Activated B cell treated with CpG ODN at 0.5 μM for 24 hours (primary cell): ENCODE measurements around the gene HES3. TPM values are rescaled to one million over a fixed set of nuclear protein-coding genes. Genes with fewer than 3 reads are reported as not detected.

Experiments used
- ATAC-seq: fragments of 200-7000 bp; cut with Tn5 transposase; one replicate; pipeline ENCODE4 v1.10.0; 2021; ENCODE audit warnings: low read depth, mild to moderate bottlenecking, moderate library complexity
- CTCF ChIA-PET: fragments of 350-600 bp; sonication (Branson Sonifier 250); formaldehyde crosslinking; loops from one replicate; lab custom pipeline; 2021; ENCODE audit warnings: antibody characterized with exemption; lab: Charles Lee
- POLR2A ChIA-PET: fragments of 350-600 bp; sonication (Branson Sonifier 250); formaldehyde crosslinking; loops from one replicate; lab custom pipeline; 2021; ENCODE audit warnings: antibody characterized with exemption; lab: Charles Lee
- DNase-seq: peaks from one replicate; pipeline ENCODE4 v3.0.0; 2022
- H3K27ac Mint-ChIP-seq: one replicate; pipeline ENCODE4 v1.8.0; 2020; ENCODE audit warnings: mixed read lengths
- H3K27me3 Mint-ChIP-seq: one replicate; pipeline ENCODE4 v1.8.0; 2021; ENCODE audit warnings: mixed read lengths
- H3K36me3 Mint-ChIP-seq: one replicate; pipeline ENCODE4 v1.8.0; 2021; ENCODE audit warnings: low read depth, mixed read lengths
- H3K4me1 Mint-ChIP-seq: one replicate; pipeline ENCODE4 v1.8.0; 2021; ENCODE audit warnings: mixed read lengths
- H3K4me3 Mint-ChIP-seq: one replicate; pipeline ENCODE4 v1.8.0; 2020; ENCODE audit warnings: mild to moderate bottlenecking, mixed read lengths
- H3K9me3 Mint-ChIP-seq: one replicate; pipeline ENCODE4 v1.8.0; 2020; ENCODE audit warnings: mixed read lengths
- intact Hi-C: fragments of 100-400 bp; cut with micrococcal nuclease; formaldehyde crosslinking; loops from one replicate; pipeline ENCODE4 v1.15.1; 2024
- total RNA-seq: library from RNA; stranded (reverse); gene quantifications from 2 replicates; pipeline ENCODE4 v1.2.3, GENCODE V29; 2022
- TF ChIP-seq, protein P1 (sequence below): fragments of 200-600 bp; IDR thresholded peaks from one replicate; pipeline ENCODE4 v1.8.0; 2022; ENCODE audit warnings: antibody characterized with exemption, mild to moderate bottlenecking

The HES3 gene
- total RNA-seq, 1 donor from 2014 or later: not detected

GRCh38 chr1:6225651-6226050 lies 18.3 kb upstream of the HES3 start:
- no peak overlapping the region for H3K4me3 Mint-ChIP-seq
- H3K36me3 Mint-ChIP-seq: peaks cover 62% of the 10 kb centered on the region
- ATAC-seq (no peak), DNase-seq (no peak)
- H3K9me3 Mint-ChIP-seq: no peaks in the 10 kb centered on the region
- ChIA-PET CTCF (no interaction called here), POLR2A (interaction anchor here (1.5 kb wide), 1 partner anchor 9 kb away, joined by 4 read pairs; no protein-coding TSS in a partner anchor)
- TF ChIP-seq, protein P1, sequence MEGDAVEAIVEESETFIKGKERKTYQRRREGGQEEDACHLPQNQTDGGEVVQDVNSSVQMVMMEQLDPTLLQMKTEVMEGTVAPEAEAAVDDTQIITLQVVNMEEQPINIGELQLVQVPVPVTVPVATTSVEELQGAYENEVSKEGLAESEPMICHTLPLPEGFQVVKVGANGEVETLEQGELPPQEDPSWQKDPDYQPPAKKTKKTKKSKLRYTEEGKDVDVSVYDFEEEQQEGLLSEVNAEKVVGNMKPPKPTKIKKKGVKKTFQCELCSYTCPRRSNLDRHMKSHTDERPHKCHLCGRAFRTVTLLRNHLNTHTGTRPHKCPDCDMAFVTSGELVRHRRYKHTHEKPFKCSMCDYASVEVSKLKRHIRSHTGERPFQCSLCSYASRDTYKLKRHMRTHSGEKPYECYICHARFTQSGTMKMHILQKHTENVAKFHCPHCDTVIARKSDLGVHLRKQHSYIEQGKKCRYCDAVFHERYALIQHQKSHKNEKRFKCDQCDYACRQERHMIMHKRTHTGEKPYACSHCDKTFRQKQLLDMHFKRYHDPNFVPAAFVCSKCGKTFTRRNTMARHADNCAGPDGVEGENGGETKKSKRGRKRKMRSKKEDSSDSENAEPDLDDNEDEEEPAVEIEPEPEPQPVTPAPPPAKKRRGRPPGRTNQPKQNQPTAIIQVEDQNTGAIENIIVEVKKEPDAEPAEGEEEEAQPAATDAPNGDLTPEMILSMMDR: no peak
- intact Hi-C loops: no loop called here
- no peaks in the 10 kb centered on the region for H3K27me3 Mint-ChIP-seq
- H3K4me1 Mint-ChIP-seq: no peaks in the 10 kb centered on the region
- no peak overlapping the region for H3K27ac Mint-ChIP-seq

GRCh38 chr1:6233376-6233775 lies 10.6 kb upstream of the HES3 start:
- ChIA-PET CTCF (no interaction called here), POLR2A (no interaction called here)
- DNase-seq (no peak), ATAC-seq (no peak)
- no peaks in the 10 kb centered on the region for H3K27me3 Mint-ChIP-seq
- no peak overlapping the region for H3K4me3 Mint-ChIP-seq
- no peaks in the 10 kb centered on the region for H3K9me3 Mint-ChIP-seq
- H3K27ac Mint-ChIP-seq: no peak overlapping the region
- TF ChIP-seq, protein P1: no peak
- intact Hi-C loops: no loop called here
- peaks cover 8% of the 10 kb centered on the region for H3K4me1 Mint-ChIP-seq
- peaks cover 36% of the 10 kb centered on the region for H3K36me3 Mint-ChIP-seq

DNA sequence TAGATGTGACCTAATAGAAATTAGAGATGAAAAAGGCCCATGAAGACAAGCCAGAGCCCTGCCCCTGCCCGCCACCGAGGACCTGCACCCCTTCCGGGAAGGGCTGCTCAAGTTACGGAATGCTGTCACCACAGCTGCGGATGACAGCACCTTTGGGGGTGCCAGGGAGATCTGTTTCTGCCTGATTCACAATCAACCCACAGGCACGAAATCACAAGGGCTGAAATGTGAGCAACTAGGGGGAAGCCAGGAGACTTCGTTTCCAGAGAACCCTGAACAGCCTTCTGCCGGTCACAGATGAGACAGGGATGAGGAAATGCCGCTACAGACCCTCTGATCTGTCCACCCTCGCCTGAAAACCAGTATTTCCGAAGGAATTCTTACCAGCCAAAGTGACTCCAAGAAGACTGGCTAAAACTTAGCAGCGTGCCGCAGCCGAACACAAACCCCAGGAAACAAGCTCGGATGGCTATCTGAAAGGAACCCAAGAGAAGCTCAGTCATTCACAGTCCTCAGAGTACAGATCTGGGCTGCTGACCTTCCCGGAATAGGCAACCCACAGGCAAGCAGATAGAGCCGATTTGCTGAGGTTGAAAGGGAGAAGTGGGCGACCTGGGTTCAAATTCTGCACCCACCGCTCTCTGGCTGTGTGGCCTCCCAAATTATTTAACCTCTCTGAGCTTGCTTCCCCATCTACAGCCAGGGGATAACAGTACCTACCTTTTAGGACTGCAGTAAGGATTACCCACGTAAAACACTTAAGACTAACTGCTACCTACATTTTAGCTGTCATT lies 9.3 kb upstream of the HES3 start:
- Mint-ChIP-seq H3K36me3 (peaks cover 36% of the 10 kb centered on the region), H3K9me3 (no peaks in the 10 kb centered on the region), H3K4me1 (peaks cover 8% of the 10 kb centered on the region), H3K4me3 (peak overlapping the region; percentile 90), H3K27me3 (peaks cover 10% of the 10 kb centered on the region), H3K27ac (no peak overlapping the region)
- TF ChIP-seq, protein P1: no peak
- intact Hi-C loops: loop anchor here (1.0 kb wide), 1 partner anchor 35 kb away; the partner anchor contains the start of gene RPL22
- no peak for DNase-seq
- ChIA-PET CTCF (no interaction called here), POLR2A (interaction anchor here (0.6 to 1.0 kb wide), 4 partner anchors 9 to 627 kb away, joined by 3 to 4 read pairs (median 3); no protein-coding TSS in a partner anchor)
- no peak for ATAC-seq

GRCh38 chr1:6235296-6235677 lies 8.7 kb upstream of the HES3 start:
- TF ChIP-seq, protein P1: no peak
- Mint-ChIP-seq H3K4me1 (peaks cover 8% of the 10 kb centered on the region), H3K27ac (no peak overlapping the region), H3K36me3 (peaks cover 34% of the 10 kb centered on the region), H3K27me3 (peaks cover 14% of the 10 kb centered on the region), H3K9me3 (no peaks in the 10 kb centered on the region), H3K4me3 (peak overlapping the region; percentile 90)
- ATAC-seq (no peak), DNase-seq (no peak)
- CTCF ChIA-PET: no interaction called here
- POLR2A ChIA-PET: interaction anchor here (0.6 to 1.5 kb wide), 8 partner anchors 9 to 626 kb away, joined by 3 to 4 read pairs (median 3); no protein-coding TSS in a partner anchor
- intact Hi-C loops: loop anchor here (1.0 kb wide), 1 partner anchor 36 kb away; the partner anchor contains the start of gene RPL22

DNA sequence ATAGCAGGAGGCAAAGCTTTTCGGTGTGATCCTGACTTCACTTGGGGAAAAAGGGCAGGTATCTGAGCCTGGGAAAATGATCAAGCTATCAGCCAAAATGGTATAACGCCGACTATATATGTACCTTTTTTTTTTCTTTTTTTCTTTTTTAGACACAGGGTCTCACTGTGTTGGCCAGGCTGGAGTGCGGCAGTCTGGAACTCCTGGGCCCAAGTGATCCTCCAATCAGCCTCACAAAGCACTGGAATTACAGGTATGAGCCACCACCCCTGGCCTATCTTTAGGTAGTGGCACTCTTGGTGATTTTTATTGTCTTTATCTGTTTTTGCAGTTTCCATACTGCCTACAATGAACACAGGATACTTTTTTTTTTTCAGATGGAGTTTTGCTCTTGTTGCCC lies 6.9 kb upstream of the HES3 start:
- Mint-ChIP-seq H3K27ac (no peak overlapping the region), H3K27me3 (peaks cover 24% of the 10 kb centered on the region), H3K4me3 (peak overlapping the region; percentile 32), H3K4me1 (peaks cover 16% of the 10 kb centered on the region), H3K9me3 (no peaks in the 10 kb centered on the region), H3K36me3 (peaks cover 20% of the 10 kb centered on the region)
- POLR2A ChIA-PET: no interaction called here
- TF ChIP-seq, protein P1: no peak
- no peak for DNase-seq
- intact Hi-C loops: loop anchor here (2.0 kb wide), 1 partner anchor 244 kb away; the partner anchor contains the start of gene NPHP4
- CTCF ChIA-PET: interaction anchor here (0.6 to 1.8 kb wide), 2 partner anchors 10 to 150 kb away, joined by 3 to 5 read pairs; no protein-coding TSS in a partner anchor
- ATAC-seq: no peak
